HG03135 (cell line): ENCODE data around the gene GRK2.
"Not testable (repeated sequence)": the region's sequence is repeated elsewhere in the genome, so short reads cannot be mapped to it uniquely, and the experiment has no call there.

Experiments
- ATAC-seq: cut with Tn5 transposase; IDR thresholded peaks from one replicate; pipeline ENCODE4 v1.9.1; 2021; ENCODE audit warnings: mild to moderate bottlenecking, moderate library complexity; ENCODE audit not compliant: unreplicated experiment

GRK2 gene

DNA sequence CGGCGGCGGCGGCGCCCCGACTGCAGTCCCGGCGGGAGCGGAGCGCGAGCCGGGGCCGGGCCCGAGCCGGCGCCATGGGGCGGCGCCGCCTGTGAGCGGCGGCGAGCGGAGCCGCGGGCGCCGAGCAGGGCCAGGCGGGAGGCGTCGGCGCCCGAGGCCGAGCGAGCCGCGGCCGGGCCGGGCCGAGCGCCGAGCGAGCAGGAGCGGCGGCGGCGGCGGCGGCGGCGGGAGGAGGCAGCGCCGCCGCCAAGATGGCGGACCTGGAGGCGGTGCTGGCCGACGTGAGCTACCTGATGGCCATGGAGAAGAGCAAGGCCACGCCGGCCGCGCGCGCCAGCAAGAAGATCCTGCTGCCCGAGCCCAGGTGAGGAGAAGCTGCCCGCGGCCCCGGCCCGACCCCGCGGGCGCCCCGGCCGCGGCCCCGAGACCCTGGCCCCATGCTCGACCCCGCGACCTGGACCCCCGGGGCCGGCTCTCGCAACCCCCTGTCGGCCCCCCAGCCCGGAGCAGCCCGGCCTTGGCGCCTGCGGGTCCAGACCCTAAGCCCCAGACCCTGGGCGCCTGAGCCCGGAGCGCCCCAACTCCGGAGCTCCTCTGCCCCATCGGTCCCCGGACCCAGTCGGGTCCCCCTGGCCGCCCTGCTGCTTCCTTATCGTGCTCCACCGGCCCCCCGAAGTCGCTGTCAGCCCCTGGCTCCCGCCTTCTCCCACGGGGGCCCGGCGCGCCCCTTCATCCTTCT, at the start of gene GRK2:
GRK2 (plus strand) TSS at position 25 of the 739 bp plus-strand sequence; CDS start at position 252, 227 bp downstream.
- ATAC-seq = peak; percentile 2

DNA sequence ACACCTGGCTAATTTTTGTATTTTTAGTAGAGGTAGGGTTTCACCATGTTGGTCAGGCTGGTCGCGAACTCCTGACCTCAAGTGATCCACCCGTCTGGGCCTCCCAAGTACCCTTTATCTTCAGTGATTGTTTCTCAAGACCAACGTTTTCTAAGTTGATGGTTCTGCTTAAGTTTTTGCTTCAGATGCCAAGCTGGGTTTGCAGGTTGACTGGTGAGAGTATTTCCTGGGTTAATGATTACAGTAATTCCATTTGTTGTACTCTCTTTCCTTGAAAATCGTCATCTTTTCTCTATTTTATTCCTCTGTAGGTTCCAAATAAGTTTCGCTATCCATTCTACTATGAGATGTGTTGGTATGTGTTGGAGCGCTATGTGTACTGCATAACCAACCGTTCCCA, 38.5 kb upstream of the GRK2 start:
- no peak for ATAC-seq

DNA sequence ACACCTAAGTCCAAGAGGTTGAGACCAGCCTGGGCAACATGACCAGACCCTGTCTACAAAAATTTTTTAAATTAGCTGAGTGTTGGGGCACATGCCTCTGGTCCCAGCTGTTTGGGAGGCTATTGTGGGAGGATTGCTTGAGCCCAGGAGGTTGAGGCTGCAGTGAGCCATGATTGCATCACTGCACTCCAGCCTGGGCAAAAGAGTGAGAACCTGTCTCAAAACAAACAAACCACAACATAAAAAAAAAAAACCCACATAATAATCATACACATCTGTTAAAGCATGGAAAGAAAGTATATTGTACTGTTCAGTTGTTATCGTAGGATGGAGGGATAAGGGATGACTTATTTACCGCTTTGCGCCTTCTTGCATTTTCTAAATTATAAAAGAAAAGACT, 35.9 kb upstream of the GRK2 start:
- ATAC-seq = no peak

DNA sequence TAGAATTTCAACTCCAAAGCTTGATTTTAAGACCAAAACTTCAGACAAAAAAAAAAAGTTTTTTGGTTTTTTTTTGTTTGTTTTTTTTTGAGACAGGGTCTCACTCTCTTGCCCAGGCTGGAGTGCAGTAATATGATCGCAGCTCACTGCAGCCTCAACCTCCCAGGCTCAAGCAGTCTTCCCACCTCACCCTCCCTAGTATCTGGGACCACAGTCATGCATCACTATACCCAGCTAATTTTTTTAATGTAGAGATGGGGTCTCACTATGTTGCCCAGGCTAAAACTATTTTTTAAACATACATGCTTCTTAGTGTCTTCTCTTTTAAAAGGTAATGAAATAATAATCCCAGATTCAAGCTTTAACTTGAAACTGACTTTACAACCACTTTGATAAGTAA, 35.4 kb upstream of the GRK2 start:
- ATAC-seq = no peak

DNA sequence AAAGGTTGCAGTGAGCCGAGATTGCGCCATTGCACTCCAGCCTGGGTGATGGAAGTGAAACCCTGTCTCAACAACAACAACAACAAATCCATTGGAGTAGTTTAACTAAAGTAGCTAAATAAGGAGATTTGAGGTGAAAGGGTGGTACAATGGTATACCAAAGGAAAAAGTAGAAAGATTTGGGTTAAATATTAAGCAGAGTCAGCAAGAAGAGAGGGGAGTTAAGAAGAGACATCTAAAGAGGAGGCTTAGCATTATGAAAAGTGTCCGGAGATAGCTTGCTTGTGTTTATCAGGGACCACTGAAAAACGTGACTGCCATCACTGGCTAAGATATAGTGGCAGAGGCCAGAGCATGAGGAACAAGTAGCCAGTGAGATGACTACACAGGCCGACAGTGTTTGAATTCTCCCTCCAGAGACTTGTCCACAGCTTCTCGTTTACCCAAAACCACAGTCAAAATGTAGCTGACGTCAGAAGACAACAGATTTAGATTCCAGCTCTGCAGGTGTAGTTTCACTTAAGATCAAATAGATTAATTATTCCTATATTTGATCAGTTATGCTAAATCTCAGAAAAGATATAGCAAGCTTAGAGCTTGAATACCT, 32.6 kb upstream of the GRK2 start:
- ATAC-seq = no peak

DNA sequence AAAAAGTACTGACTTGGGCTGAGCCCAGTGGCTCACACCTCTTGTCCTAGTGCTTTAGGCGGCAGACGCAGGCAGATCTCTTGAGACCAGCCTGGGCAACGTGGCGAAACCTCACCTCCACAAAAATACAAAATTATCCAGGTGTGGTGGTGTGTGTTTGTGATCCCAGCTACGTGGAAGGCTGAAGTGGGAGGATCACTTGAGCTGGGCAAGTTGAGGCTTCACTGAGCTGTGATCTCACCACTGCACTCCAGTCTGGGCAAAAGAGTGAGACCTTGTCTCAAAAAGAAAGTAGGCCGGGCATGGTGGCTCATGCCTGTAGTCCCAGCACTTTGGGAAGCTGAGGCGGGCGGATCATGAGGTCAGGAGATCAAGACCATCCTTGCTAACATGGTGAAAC, 31.7 kb upstream of the GRK2 start:
- ATAC-seq = not testable (repeated sequence)

DNA sequence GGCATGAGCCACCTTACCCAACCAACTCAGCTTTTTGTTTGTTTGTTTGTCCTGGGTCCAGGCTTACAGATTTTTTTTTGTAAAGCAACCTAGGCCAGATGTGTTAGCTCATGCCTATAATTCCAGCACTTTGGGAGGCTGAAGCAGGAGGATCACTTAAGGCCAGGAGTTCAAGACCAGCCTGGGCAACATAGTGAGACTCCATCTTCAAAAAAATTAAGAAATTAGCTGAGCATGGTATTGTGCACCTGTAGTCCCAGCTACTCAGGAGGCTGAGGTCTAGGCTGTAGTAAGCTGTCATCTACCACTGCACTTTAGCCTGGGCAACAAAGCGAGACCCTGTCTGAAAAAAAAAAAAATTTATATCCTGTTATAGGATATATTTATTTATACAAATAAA, 28.7 kb upstream of the GRK2 start:
- ATAC-seq = no peak

- no peak for ATAC-seq
Measured at GRCh38 chr11:67238894-67239782, 27.1 kb upstream of the GRK2 start.

DNA sequence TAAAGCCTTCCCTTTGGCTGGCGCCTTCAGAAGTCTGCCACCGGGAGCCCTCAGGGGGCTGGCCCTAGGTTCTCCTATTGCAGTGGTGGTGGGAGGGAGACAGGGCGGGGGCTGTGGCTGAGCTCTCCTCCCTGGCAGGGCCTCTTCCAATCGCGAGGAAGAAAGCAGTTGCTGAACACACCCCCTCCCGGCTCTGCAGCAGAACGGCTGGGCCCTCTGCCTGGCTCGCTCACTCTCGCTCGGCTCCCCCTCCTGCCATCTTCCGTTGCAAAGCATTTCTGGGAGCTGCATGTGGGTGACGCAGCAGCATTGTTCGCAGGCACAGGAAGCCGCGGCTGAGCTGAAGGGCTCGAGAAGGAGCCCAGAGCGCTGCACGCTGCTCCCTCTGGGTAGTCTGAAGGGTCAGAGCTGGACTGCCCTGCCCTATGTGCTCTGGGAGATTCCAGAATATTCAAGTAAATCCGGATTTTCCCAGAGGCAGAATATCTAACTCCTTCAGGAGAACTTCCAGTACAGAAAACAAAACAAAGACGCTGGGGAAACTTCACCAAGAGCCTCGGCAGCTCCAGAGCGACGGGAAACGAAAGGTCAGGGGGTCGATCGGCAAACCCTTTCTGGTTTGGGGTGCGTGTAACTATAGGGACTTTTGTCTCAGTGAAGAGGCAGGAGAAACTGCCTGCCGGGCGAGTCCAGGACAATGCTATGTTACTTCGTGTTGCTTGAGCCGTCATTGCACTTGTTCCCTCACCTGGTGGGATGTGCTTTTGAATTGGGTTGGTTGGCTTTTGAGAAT, 26.3 kb upstream of the GRK2 start:
- peak; percentile 86 for ATAC-seq

DNA sequence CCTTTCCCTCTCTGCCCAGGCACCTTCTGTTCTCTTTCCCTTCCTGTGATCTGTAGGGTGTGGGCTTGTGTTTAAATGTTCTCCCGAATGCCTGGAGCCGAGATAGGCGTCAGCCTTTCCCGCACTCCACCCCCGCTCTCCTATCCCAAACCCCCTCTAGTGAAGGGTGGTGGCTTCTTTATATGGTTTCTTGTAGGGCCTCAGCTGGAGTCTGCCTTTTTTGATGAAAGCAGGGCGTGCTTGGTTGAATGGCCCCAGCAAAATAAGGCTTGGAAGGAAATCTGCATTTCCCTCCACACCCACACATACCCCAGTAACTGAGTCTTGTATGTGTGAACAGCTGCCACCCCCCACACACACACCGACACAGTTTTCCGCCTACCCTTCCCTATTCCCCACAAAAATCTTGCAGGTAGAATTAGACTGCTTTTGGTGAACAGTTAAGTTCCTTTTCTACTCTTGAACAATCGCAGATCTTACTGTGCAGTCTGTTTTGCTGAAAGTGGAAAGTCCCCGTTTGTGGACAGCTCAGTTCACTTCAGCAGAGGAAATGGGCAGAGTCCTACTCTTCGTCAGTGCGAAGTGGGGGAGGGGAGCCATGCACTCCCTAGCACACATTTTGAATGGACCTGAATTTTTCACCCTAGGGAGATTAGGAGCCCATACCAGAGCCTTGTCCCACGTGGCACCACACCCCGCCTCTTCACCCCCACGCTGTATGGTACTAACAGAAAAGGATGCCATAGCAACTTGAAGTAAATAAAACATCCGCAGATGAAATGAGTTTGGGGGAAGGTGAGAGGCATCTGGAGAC, 25.5 kb upstream of the GRK2 start:
- ATAC-seq = peak; percentile 41

DNA sequence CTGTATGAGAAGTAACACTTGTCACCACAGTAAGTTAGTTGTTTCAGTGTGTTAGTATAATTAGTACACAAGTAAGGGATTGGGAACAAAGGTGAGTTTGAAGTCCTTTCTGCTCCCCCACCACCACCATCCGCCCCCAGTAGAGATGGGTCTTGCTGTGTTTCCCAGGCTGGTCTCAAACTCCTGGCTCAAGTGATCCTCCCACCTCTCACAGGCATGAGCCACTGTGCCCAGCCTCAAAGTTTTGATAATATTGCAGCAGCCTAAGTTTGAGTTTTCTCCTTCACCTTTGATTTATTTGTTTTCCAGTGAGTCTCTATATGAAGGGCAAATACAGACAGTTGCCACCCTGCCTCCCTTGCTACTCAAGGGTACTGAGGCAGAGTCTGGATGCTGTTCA, 23.7 kb upstream of the GRK2 start:
- no peak for ATAC-seq

- no peak for ATAC-seq
Measured at GRCh38 chr11:67243051-67243450, 23.2 kb upstream of the GRK2 start.

DNA sequence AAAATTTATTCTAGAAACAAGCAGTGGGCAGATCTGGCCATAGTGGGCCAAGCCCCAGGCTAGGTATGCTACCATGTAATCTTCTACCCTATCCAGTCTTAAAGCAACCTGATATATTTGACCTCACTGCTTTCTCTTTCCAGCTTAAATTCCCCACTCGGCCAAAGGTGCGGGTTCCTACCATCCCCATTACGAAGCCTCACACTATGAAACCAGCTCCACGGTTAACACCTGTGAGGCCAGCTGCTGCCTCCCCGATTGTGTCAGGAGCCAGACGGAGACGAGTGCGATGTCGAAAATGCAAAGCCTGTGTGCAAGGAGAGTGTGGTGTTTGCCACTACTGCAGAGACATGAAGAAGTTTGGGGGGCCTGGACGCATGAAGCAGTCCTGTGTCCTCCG, 21.2 kb upstream of the GRK2 start:
- ATAC-seq = no peak

DNA sequence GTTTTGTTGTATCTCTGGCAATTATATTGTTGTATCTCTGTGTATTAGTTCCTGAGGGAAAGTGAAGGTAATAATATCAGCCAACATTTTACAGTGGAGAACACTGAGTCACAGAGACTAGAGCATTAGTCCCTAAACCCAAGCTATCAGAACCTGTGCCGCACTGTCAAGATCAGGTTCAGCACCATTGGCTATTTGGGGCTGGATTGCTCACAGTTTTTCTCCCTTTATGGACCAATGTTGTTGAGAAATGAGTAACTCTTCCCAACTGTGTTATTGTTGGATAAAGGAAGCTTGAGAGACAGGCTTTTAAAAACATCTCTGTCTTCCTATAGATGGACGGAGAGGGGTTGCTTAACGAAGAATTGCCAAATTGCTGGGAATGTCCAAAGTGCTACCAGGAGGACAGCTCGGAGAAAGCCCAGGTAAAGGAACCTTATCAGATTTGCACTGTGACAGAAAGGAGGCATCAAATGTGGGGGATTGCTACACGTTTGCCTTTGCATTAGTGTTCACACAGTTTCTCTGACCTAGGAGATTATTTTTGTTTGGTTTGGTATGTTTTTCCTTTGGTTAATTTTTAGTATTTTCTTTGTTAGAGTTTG, 18.2 kb upstream of the GRK2 start:
- ATAC-seq = no peak

DNA sequence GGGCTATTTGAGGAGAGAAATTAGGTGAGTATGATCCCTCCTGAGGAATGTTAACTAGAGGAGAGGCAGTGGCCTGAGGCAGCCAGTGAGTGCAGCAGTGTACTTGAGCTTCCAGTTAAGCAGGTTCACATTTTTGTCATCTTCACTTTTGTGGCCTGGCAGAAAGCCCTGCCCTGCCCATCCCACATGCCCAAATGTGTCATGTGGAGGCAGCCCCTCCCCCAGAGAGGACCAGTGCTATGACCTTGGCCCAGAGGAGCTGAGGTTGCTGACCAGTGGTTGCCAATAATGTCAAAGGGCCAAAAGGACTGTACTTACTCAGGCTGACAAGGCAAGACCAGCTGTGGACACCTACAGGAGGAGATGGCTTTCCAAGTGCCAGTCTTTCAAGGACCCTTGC, 17.6 kb upstream of the GRK2 start:
- ATAC-seq = no peak

GRCh38 chr11:67250059-67251043, 15.9 kb upstream of the GRK2 start:
- no peak for ATAC-seq

DNA sequence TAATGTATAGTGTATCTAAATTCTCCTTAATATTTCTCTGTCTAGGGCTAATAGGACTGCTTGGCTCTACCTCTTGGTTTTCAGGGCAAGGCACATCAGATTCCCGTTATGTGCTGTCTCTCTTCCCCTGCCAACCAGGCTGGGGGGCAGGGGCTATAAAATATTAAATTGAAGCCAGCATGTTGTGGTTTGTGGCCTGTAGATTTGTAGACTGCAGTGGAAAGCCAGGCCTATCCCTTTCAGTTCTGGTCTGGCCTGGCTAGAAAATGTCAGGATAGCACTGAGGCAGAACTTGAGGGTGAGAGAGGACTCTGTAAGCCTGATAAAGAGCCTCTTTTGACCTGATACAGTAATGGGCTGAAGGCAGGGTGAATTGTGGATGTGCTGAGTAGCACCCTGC, 14.4 kb upstream of the GRK2 start:
- ATAC-seq = no peak

DNA sequence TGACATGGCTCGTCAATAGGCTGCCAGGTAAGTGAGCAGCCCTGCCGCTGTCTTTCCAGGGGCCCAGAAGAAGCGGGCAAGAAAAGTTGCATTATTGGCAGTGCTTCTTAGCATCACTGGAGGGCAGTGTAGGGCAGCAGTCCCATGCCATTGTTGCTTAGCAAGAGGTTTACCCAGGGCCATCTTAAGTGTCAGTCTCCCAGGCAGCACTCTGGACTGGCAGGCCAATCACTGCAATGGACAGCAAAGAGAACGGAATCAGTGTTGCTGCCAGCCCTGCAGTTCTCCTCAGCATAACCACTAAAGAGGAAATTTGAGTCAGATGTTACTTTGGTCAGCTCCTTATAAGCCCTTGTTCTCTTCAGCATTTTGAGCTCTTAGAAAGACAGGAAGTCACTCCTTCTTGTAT, 13.4 kb upstream of the GRK2 start:
- no peak for ATAC-seq
